NCI-H2196 treated with DMSO at 0.1 percent for 48 hours (cell line): ENCODE results near the gene SPATA13.

Experiments
- DNase-seq: peaks from one replicate; lab custom pipeline; 2025; ENCODE audit not compliant: unreplicated experiment; lab: John Stamatoyannopoulos, UW

The SPATA13 gene

DNA sequence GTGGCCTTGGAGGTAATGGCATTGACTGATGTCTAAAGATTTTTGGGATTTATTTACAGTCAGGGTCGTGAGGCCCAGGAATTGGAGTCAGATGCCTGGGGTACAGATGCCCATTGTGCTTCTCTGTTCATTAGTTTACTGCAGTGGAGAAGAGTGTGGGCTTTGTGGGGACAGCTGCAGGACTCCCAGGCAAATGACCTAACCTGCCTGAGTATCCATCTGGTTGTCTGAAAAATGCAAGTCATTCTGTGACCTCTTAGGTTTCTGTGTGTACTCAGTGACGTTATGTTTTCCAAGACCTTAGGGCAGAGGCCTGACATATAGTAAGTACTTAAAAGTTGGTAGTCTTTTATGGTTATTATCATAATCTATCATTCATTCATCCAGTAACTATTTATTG, 60.5 kb downstream of the SPATA13 start:
- no peak for DNase-seq

DNA sequence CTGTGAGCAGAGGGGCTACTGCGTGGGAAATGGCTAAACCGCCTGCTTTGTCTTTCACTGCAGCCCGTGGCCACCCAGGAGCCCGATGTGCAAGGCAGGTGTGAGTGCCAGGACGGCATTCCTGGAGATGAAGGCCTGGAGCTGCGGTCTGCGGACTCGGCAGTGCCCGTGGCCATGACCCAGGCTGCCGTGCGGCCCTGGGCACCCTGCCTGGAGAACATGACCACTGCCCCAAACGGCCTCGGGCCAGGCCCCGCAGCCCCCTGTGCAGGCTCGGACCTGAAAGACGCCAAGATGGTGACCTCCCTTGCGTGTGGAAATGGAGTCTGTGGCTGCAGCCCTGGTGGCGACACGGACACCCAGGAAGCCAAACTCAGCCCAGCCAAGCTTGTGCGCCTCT, 62.2 kb downstream of the SPATA13 start:
- DNase-seq = no peak

DNA sequence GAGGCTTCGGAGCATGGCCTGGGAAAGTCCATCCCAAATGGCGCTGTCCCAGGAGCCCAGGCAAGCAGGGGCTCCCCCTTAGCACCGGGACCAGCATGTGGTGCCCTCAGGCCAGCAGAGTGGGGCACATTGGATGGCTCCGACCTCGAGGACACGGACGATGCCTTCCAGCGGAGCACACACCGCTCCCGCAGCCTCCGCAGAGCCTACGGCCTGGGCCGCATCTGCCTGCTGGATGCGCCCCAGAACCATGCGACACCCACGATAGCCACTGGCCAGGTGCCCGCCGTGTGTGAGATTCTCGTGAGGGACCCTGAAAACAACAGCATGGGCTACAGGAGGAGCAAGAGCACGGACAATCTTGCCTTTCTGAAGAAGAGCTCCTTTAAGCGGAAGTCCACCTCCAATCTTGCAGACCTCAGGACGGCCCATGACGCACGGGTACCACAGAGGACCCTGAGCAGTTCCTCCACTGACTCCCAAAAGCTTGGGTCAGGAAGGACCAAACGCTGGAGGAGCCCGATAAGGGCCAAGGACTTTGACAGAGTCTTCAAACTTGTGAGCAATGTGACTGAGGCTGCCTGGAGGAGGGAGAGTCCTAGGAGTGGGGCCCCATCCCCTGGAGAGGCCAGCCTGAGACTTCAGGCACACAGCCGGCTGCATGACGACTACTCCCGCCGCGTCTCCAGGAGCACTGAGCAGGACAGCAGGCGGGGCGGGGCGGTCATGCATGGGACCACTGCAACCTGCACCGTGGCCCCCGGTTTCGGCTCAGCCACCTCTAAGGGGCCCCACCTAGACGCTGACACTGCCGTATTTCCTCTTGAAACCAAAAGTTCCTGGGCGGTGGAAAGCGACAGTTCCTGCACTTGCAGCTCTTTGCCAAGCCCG, 63.1 kb downstream of the SPATA13 start:
- DNase-seq = no peak

DNA sequence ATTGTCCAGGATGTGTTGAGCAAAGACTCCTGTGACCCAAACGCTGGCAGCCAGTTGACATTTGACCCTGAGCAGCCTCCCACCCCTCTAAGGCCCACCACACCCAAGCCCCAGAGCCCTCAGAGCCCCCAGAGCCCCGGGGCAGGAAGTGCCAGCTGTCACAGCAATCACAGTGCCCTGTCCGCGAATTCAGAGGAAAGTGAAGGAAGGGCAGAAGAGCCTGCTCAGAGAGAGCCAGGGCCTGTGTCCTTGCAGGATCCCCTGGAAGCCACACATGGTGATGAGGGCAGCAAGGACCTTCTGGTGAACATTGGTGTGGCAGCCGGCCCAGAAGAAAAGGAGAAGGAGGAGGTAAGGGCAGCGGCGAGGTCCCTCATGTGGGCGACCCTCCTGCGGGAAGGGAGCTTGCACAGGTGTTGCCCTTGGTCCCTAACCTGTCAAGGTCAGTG, 63.7 kb downstream of the SPATA13 start:
- no peak for DNase-seq

DNA sequence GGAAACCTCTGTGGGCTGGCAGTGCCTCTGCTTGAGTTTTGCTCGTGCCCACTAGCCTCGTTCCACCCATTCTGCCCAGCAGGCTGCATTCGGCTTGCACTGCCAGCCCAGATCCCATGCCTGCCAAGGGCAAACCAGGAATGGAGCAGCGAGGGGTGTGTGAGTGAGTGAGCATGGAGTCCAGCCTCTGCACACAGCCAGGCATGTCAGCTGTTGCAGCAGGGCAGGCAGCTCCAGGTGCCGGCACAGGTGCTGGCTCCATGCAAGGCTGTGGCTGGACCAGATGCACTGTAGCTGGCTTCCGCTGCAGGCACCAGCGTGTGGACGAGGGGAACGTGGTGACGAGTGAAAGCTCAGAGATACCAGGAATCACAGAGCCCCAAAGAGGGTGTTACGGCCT, 64.5 kb downstream of the SPATA13 start:
- DNase-seq = no peak

DNA sequence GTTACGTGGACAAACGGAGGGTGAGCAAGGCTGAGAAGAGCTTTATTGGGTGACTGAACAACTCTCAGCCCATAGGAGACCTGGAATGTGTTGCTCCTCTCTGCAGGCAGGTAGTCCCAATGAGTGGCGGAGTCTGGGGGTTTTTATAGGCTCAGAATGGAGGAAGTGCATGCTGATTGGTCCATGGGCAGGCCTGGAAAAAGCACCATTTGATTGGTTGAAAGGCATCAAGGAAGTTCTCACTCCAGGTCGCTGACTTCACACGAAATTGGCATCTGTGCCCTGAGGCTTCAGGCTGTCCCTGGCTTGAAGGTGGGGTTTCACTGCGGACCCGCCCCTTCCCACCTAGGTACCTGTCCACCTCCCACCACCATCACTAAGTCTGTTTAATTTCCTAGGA, 65.4 kb downstream of the SPATA13 start:
- DNase-seq = no peak

DNA sequence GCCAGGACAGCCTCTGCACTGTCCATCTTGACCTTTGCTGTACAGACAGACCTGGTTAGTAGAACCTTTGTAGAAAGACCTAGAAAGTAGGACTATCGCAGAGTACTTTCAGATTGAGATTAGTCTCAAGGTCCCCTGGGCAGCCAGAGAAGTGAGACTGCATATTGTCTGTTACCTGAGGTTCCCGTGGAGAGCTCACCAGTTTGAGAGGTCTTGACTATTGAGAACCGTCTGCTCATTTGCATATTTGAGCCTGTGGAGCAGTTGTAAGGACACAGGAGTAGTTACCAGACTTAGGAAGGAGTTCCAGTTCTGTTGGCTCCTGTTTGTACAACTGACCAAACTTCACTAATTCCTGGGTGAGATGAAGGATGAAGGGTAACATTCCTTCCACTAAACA, 66.2 kb downstream of the SPATA13 start:
- no peak for DNase-seq

DNA sequence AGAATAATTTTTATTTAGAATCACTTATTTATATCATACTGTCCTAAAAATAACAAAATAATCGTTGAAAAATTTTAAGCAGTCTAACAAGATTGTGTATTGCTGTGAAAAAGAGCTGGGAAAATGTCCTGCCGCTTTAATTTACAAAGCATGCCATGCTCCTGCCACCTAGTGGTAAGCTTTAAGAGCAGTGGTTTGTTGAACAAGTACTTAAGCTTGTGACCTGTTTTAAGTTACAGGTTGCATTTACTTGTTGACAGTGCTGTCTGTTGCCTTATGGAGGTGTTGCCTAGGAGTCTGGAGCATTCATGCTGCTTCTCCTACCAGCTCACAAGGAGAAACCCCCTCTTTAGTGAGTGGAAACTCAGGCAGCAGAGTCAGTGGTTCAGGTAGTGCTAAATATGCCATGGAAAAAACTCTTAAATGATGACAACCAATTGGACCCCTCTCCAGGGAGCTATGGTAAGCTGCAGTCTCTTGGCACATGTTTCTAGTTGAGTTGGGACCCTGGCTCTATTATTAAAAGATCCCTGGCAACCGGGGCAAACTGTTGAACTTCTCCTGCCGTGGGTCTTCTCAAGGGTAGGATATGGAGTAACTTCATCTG, 68.4 kb downstream of the SPATA13 start:
- no peak for DNase-seq

DNA sequence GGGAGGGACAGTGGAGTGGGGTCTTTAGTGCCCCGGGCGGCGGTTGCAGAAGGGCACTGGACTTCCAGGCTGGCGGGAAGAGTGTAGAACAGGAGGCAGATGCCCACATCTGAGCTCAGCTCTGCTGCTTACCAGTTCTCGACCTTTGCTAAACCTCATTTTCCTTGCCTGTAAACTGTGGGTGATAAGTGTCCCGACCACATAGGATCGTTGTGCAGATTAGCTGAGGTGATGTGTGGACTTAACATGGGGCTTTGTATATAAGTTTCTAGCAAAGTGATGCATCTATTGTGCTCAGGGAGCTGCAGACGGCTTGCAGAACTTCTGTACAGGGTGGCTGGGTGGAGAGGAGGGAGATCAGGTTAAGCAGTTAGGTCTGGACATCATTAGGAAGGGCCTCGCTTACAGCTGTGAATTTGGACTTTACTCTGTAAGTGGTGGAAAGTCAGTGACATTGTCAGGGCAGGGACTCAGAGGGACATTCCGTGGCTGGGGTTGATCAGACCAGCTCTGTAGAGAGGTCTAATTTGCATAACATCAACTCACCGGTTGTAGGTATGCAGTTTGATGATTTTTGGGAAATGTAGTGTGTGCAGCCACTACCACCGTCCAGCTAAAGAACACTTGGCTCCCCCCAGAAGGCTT, 70.0 kb downstream of the SPATA13 start:
- DNase-seq = no peak

DNA sequence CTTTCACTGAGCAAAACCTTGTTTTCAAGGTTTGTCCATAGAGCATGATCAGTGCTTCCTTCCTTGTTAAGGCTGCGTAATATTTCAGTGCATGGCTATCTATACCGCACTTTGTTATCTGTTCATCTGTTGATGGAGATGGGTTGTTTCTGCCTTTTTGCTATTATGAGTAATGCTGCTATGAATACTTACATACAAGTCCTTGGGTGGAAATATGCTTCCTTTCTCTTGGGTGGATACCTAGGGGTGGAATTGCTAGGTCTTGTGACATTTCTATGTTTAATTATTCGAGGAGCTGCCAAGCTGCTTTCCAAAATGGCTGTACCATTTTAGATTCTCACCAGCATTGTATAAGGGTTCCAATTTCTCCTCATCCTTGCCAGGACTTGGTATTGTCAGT, 70.9 kb downstream of the SPATA13 start:
- DNase-seq = no peak

DNA sequence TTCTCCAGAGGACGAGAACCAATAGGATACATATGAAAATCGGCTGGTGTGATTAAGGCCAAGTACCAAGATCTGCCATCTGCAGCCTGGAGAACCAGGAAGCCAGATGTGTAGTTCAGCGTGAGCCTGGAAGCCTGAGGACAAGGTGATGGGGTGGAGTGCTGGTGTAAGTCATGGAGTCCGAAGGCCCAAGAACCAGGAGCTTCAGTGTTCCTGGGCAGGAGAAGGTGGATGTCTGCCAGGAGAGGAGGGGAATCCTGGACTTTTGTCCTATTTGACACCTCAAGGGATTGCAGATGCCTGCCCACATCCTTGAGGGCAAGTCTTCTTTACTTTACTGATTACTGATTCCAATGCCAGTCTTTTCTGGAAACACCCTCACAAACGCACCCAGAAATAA, 71.5 kb downstream of the SPATA13 start:
- DNase-seq = no peak

DNA sequence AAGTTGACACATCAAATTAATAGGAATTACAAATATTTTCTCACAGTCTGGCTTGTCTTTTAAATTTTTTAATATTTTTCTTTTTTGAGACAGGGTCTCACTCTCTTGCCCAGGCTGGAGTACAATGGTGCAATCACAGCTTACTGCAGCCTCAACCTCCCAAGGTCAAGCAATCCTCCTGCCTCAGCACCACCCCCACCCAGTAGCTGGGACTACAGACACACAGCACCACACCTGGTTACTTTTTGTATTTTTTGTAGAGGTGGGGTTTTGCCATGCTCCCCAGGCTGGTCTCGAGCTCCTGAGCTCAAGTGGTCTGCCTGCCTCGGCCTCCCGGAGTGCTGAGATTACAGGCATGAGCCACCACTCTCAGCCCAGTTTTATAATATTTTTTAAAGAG, 72.0 kb downstream of the SPATA13 start:
- DNase-seq = no peak

DNA sequence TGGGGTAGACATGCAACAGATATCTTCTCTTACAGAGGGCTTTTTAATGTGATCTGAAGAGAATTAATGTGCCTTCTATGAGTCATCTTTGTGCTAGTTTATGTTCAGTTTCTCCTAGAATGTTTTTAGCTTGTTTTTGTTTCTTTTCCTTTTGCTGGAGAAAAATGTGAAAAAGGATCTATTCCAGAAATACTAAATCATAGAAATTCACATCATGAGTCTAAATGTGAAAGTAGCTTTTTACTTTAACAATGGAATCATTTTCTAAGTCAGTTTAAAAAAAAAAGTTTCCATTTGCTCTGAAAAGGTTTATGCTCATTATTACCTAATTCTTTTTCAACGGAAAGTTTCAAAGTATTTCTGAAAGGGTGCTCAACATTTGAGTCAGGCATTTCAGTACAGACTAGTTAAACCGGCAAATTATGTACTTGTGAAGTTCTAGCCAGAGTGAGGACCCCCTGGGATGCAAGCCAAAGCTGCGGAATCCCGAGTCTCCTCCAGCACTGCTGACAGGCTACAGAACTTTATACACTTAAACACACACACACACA, 72.9 kb downstream of the SPATA13 start:
- no peak for DNase-seq

DNA sequence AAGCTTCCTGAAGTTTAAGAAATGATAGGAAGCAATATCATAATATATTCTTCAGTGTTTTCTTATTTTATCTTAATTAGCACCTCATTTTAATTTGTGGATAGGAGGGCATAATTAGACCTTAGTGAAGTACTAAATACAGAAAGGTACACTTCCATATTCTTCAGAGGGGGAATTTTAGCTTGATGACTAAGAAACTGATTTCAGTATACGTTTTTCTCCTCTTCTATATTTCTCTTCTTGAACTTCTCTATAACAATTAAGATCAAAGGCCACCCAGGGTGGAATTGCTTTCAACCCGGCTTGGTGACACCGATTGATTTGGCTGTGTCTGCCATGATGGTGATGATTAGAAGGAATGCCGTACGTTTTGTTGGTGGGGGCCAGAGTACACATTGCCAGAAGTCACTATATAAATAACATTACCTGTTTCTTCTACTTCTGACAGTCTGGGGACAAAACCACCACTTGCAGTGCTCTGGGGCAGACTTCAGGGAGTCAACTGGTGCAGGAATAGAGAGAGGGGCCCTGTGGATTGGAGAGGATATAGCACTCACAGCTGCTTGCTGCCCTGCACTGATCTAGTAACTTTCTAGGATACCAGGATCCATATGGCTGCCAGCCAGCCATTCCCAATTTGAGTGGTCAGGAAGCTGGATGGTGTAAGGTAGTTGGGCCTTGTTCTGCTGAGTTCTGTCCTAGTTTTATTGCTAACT, 73.8 kb downstream of the SPATA13 start:
- no peak for DNase-seq

DNA sequence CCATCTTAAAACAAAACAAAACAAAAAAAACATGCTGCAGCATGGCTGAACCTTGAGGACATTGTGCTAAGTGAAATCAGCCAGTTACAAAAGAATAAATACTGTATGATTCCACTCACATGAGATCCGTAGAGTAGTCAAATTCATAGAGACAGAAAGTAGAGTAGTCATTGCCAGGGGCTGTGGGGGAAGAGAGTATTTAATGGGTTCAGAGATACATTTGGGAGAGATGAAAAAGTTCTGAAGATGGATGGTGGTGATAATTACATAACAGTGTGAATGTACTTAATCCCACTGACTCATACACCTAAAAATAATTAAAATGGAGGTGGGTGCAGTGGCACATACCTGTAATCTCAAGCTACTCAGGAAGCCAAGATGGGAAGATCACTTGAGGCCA, 76.8 kb downstream of the SPATA13 start:
- DNase-seq = no peak

DNA sequence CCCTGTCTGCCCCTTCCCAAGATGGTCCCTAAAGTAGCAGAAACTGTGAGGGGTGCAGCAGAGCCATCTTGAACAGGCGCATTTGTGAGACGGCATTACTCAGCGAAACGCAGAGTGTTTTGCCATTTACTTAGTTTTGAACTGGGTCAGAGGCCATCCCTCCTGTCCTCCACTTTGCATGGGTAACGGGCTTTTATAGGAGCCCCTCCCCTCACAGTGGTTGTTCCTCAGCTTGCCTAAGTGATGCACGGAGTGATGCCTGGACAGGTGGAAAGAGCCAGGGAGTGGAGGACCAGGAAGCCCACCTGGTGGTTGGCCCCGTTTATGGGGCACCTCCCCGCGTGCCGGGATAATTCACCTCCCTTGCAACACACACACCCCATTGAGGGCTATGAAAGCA, 80.8 kb downstream of the SPATA13 start:
- DNase-seq = no peak

DNA sequence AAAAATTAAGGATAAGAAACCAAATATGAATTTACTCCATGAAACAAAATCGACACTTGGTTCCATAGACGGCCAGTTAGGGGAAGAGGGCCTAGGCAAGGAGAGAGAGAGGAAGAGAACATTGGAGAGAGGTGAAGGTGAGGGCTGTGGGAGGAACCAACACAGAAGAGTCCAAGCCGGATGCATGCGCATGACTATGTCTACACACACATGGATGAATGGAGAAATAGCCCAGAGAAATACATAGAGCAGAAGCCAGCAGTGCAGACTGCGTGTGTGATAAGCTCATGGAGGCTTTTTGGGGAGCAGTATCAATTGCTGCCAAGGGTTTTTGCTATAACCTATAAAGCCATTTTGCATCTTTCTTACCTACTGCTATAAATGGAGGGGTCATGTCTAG, 81.6 kb downstream of the SPATA13 start:
- no peak for DNase-seq

DNA sequence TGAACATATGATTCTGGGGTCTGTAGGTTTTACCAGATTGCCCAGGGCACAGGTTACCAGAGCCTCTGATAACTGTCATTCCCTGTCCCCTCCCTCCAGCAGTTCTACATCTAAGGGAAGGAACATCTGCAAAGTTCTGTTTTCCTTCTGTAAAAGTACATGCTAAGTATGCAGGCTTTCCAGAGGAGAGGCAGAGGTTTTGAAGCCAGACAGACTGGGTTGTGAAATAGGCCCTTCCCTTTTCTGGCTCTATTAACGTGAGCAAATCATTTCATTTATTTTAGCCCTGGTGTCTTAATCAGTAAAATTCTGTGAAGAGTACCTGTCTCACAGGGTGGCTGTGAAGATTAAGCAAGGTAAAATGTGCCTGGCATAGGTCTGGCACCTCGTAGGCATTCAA, 82.8 kb downstream of the SPATA13 start:
- no peak for DNase-seq

DNA sequence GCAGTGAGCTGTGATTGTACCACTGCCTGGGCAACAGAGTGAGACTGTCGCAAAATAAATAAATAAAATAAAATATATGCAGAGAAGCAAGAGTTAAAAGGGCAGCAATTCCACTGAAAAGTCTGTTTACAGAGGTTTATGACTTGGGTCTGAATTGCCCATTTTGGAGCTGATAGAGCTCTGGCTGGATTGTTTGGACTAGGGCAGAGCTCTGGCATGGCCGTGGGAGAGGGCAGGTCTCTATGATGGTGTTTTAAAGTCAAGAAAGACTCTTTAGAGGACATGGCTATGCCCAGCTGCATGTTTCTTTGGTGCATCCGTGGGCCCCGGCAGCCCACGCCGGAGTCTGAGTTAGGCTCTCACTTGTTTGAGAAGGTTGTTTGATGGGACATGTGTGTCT, 84.3 kb downstream of the SPATA13 start:
- no peak for DNase-seq

DNA sequence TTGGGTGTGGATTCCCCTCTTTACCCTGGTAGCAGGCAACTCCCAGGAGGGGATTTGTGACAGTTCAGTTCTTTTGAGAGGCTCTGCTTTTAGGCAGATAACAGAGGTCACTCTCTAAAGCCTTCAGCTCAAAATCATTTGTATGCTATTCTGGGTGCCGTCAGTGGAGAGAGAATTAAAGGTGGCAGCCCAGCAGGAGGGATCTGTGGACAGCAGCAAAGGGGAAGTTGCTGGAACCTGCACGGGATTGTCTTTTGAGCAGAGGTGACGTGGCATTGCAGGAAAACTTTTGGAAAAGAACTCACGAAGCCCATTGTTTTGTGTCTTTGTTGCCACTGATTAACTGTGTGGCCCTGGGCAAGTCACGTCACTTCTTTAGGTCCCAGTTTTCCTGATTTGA, 86.5 kb downstream of the SPATA13 start:
- DNase-seq = no peak

DNA sequence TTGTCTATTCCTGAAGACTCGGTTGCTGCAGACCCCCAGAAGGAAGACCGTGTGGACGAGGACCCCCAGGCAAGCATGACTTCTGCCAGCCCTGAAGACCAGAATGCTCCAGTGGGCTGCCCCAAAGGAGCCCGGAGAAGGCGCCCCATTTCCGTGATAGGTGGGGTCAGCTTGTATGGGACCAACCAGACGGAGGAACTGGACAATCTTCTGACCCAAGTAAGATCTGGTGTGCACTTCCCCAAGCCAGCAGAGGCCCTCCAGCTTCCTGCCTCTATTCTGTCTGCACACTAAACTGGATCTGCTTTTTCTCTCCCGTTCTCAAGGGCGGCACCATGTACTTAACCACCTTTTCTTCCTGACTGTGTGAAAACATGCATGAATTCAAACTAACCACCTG, 89.1 kb downstream of the SPATA13 start:
- no peak for DNase-seq
